Gastrocnemius medialis (tissue), 4 donors: ENCODE results near the gene MAVS.

Experiments
- POLR2A ChIP-seq, 2 donors: fragments of 450-650 bp; IDR thresholded peaks; one replicate each; pipeline ENCODE4 v1.6.1; 2017; ENCODE audit warnings: antibody characterized with exemption in 2 of 2, mild to moderate bottlenecking in 2 of 2, moderate library complexity in 2 of 2
- TF ChIP-seq, protein P1 (sequence below), 5 experiments: fragments of 450-650 bp in 3 of 5; fragments of 200-600 bp in 2 of 5; sonication (generic) in 2 of 5; IDR thresholded peaks in 4 of 5; conservative IDR thresholded peaks in 1 of 5; 1 replicate in 4 of 5; 2 replicates in 1 of 5; pipeline ENCODE4 v1.5.1; 2016 to 2019; ENCODE audit warnings: antibody characterized with exemption in 5 of 5, mild to moderate bottlenecking in 3 of 5, moderate library complexity in 3 of 5

DNA sequence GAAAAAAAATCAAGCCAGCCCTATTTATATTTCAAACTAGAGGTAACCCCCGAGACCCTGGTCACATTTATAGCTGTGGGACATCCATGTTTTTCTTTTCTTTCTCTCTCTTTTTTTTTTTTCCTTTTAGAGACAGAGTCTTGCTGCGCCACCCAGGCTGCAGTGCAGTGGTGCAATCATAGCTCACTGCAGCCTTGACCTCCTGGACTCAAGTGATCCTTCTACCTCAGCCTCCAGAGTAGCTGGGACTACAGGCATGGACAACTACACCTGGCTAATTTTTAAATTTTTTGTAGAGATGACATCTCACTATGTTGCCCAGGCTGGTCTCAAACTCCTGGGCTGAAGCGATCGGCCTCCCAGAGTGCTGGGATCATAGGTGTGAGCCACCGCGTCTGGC lies 12.1 kb downstream of the MAVS start:
- TF ChIP-seq, protein P1, sequence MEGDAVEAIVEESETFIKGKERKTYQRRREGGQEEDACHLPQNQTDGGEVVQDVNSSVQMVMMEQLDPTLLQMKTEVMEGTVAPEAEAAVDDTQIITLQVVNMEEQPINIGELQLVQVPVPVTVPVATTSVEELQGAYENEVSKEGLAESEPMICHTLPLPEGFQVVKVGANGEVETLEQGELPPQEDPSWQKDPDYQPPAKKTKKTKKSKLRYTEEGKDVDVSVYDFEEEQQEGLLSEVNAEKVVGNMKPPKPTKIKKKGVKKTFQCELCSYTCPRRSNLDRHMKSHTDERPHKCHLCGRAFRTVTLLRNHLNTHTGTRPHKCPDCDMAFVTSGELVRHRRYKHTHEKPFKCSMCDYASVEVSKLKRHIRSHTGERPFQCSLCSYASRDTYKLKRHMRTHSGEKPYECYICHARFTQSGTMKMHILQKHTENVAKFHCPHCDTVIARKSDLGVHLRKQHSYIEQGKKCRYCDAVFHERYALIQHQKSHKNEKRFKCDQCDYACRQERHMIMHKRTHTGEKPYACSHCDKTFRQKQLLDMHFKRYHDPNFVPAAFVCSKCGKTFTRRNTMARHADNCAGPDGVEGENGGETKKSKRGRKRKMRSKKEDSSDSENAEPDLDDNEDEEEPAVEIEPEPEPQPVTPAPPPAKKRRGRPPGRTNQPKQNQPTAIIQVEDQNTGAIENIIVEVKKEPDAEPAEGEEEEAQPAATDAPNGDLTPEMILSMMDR (IDR thresholded peaks at IDR 0.05 in 4 of 5, conservative IDR thresholded peaks at IDR 0.05 in 1 of 5): no peak
- no peak for TF ChIP-seq POLR2A (IDR thresholded peaks at IDR 0.05)
